WTC11 (cell line): ENCODE measurements around the gene MLXIP.
"Not testable (repeated sequence)": the region's sequence is repeated elsewhere in the genome, so short reads cannot be mapped to it uniquely, and the experiment has no call there.

Experiments used
- ETV6 ChIP-seq: sonication (generic); formaldehyde crosslinking; IDR thresholded peaks from 2 replicates; pipeline ENCODE4 v1.8.1; 2022; ENCODE audit warnings: mild to moderate bottlenecking, missing genetic modification reagents
- FOXP1 ChIP-seq: sonication (generic); formaldehyde crosslinking; IDR thresholded peaks from 2 replicates; pipeline ENCODE4 v1.8.0; 2022; ENCODE audit warnings: missing genetic modification reagents, mild to moderate bottlenecking, moderate library complexity, borderline replicate concordance
- NR3C1 ChIP-seq: sonication (generic); formaldehyde crosslinking; conservative IDR thresholded peaks from 2 replicates; pipeline ENCODE4 v1.8.1; 2023; ENCODE audit warnings: low read depth, mild to moderate bottlenecking, missing genetic modification reagents
- TF ChIP-seq, protein P1 (sequence below): fragments of 200-600 bp; IDR thresholded peaks from 2 replicates; pipeline ENCODE4 v1.8.0; 2022; ENCODE audit warnings: antibody characterized with exemption
- TF ChIP-seq, protein P2 (sequence below): sonication (generic); formaldehyde crosslinking; IDR thresholded peaks from 2 replicates; pipeline ENCODE4 v1.8.1; 2022; ENCODE audit warnings: low read depth, mild to moderate bottlenecking, moderate library complexity, missing genetic modification reagents, borderline replicate concordance
- TF ChIP-seq, protein P3 (sequence below): sonication (generic); formaldehyde crosslinking; IDR thresholded peaks from 2 replicates; pipeline ENCODE4 v1.8.1; 2022; ENCODE audit warnings: low read depth, missing genetic modification reagents, borderline replicate concordance
- TF ChIP-seq, protein P4 (sequence below): sonication (generic); formaldehyde crosslinking; IDR thresholded peaks from 2 replicates; pipeline ENCODE4 v1.8.0; 2022; ENCODE audit warnings: missing genetic modification reagents

DNA sequence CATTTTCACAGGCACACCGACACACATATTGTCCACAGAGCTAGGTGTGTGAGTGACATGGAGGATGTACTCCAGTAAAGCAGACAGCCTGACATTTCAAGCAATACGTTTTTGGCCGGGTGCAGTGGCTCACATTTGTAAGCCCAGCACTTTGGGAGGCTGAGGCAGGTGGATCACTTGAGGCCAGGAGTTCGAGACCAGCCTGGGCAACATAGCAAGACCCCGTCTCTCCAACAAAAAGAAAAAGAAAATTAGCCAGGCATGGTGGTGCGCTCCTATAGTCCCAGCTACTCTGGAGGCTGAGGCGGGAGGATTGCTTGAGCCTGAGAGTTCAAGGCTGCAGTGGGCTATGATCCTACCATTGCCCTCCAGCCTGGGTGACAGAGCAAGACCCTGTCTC, 22.1 kb upstream of the MLXIP start:
- TF ChIP-seq, protein P1, sequence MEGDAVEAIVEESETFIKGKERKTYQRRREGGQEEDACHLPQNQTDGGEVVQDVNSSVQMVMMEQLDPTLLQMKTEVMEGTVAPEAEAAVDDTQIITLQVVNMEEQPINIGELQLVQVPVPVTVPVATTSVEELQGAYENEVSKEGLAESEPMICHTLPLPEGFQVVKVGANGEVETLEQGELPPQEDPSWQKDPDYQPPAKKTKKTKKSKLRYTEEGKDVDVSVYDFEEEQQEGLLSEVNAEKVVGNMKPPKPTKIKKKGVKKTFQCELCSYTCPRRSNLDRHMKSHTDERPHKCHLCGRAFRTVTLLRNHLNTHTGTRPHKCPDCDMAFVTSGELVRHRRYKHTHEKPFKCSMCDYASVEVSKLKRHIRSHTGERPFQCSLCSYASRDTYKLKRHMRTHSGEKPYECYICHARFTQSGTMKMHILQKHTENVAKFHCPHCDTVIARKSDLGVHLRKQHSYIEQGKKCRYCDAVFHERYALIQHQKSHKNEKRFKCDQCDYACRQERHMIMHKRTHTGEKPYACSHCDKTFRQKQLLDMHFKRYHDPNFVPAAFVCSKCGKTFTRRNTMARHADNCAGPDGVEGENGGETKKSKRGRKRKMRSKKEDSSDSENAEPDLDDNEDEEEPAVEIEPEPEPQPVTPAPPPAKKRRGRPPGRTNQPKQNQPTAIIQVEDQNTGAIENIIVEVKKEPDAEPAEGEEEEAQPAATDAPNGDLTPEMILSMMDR: not testable (repeated sequence)
- not testable (repeated sequence) for TF ChIP-seq ETV6 (CRISPR knock-in tag); FOXP1; NR3C1 (CRISPR knock-in tag)
- TF ChIP-seq, protein P2, sequence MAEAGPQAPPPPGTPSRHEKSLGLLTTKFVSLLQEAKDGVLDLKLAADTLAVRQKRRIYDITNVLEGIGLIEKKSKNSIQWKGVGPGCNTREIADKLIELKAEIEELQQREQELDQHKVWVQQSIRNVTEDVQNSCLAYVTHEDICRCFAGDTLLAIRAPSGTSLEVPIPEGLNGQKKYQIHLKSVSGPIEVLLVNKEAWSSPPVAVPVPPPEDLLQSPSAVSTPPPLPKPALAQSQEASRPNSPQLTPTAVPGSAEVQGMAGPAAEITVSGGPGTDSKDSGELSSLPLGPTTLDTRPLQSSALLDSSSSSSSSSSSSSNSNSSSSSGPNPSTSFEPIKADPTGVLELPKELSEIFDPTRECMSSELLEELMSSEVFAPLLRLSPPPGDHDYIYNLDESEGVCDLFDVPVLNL (CRISPR knock-in tag): not testable (repeated sequence)
- TF ChIP-seq, protein P3, sequence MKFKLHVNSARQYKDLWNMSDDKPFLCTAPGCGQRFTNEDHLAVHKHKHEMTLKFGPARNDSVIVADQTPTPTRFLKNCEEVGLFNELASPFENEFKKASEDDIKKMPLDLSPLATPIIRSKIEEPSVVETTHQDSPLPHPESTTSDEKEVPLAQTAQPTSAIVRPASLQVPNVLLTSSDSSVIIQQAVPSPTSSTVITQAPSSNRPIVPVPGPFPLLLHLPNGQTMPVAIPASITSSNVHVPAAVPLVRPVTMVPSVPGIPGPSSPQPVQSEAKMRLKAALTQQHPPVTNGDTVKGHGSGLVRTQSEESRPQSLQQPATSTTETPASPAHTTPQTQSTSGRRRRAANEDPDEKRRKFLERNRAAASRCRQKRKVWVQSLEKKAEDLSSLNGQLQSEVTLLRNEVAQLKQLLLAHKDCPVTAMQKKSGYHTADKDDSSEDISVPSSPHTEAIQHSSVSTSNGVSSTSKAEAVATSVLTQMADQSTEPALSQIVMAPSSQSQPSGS (CRISPR knock-in tag): not testable (repeated sequence)
- TF ChIP-seq, protein P4, sequence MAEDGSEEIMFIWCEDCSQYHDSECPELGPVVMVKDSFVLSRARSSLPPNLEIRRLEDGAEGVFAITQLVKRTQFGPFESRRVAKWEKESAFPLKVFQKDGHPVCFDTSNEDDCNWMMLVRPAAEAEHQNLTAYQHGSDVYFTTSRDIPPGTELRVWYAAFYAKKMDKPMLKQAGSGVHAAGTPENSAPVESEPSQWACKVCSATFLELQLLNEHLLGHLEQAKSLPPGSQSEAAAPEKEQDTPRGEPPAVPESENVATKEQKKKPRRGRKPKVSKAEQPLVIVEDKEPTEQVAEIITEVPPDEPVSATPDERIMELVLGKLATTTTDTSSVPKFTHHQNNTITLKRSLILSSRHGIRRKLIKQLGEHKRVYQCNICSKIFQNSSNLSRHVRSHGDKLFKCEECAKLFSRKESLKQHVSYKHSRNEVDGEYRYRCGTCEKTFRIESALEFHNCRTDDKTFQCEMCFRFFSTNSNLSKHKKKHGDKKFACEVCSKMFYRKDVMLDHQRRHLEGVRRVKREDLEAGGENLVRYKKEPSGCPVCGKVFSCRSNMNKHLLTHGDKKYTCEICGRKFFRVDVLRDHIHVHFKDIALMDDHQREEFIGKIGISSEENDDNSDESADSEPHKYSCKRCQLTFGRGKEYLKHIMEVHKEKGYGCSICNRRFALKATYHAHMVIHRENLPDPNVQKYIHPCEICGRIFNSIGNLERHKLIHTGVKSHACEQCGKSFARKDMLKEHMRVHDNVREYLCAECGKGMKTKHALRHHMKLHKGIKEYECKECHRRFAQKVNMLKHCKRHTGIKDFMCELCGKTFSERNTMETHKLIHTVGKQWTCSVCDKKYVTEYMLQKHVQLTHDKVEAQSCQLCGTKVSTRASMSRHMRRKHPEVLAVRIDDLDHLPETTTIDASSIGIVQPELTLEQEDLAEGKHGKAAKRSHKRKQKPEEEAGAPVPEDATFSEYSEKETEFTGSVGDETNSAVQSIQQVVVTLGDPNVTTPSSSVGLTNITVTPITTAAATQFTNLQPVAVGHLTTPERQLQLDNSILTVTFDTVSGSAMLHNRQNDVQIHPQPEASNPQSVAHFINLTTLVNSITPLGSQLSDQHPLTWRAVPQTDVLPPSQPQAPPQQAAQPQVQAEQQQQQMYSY (CRISPR knock-in tag): not testable (repeated sequence)
